Activated CD4-positive, alpha-beta T cell treated with anti-CD3 and anti-CD28 coated beads, Interleukin-10, Interleukin-2, amounts not matched to agents 100 ng/mL and 50 ng/mL, durations not matched to agents 16 hours and 8 hours (primary cell): Measurements from ENCODE around the gene ATP2B1.
"Not testable (repeated sequence)": the region's sequence is repeated elsewhere in the genome, so short reads cannot be mapped to it uniquely, and the experiment has no call there.

Source experiments
- DNase-seq: peaks from one replicate; pipeline ENCODE4 v3.0.0-alpha.2; 2020

ATP2B1 gene

DNA sequence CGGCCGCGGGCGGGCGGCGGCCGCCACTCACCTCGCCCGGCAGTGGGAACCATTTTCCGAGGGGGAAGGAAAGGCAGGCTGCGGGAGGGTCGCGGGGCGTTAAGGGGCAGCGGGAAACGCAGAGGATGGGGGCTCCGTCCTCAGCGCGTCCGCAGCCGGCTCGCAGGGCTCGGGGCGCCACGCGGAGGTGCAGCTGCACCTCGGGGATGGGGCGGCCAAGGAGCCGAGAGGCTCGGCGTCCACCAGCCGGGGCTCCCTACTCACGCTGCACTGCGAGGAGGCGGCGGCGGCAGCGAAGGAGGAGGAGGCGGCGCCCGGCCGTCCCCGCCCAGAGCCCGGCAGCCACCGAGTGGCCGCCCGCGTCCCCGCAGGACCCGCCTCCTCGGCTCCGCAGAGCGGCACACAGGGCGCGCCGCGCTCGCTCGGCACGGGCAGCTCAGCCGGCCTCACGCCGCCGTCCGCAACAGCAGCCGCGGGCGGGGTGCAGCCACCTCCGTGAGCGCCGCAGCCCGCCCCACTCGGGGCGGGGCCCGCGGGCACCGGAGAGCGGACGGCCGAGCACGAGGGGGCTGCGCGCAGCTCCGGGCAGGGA lies at the start of gene ATP2B1:
TSS of gene ATP2B1 (minus strand) at position 274 of the 592 bp plus-strand sequence. CDS start 52,952 bp downstream, outside the sequence.
- DNase-seq = peak; percentile 91

DNA sequence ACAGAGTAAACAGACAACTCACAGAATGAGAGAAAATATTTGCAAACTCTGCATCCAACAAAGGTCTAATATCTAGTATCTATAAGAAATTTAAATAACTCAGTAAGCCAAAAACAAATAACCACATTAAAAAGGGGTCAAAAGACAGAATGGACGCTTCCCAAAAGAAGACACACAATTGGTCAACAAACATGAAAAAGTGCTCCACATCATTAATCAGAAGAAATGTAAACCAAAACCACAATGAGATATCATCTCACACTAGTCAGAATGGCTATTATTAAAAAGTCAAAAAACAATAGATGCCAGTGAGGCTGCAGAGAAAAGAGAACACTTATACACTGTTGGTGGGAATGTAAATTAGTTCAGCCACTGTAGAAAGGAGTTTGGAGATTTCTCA lies 49.3 kb upstream of the ATP2B1 start:
- DNase-seq = not testable (repeated sequence)

DNA sequence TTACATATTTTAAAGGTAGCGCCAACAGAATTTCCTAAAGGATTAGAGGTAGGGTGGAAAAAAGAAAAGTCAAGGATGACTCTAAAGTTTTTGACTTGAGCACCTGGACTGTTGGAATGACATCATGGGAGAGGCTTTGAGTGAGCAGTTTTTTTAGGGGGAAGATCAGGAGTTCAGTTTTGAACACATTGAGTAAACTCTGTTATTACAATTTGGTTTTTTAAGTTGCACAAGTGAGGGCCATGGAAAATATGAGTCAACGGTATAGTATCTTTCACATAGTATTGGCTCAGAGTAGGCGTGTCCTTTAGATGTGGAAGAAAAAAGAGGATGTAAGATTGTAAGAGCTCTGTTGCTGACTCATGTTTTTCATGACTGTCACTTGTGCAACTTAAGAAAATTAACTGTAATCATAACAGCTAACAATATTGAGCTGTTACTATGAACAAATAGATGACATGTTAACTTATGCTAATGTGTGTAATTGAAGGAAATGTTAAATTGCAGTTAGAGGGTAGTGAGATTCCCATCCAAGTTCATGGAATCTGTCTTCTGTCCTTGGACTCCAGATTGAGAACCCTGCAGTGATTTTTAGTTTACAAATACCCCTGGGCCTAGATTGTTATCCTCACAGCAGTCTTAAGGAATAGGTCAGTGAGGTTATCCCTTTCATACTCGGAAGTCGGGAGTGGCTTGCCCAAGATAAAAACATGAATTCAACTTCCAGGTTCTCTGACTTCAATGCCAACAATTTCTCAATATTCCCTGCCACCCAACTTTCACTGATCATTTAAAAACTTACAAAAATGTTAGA lies 48.2 kb upstream of the ATP2B1 start:
- DNase-seq = peak; percentile 93

DNA sequence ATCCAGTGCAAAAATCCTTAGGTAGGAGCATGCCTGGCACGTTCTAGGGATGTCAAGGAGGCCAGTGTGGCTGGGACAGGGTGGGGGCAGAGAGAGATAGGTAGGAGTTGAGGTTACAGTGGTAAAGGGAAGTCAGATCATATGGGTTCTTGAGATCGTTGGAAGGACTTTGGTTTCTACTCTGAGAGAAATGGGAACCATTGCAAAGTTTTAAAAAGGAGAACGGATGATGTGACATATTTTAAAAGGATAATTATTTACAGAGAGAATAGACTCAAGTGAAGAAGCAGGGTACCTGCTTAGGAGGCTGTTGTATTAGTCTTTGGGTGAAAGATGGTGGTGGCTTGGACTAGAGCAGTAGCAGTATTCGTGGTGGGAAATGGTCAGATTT lies 47.6 kb upstream of the ATP2B1 start:
- no peak for DNase-seq

DNA sequence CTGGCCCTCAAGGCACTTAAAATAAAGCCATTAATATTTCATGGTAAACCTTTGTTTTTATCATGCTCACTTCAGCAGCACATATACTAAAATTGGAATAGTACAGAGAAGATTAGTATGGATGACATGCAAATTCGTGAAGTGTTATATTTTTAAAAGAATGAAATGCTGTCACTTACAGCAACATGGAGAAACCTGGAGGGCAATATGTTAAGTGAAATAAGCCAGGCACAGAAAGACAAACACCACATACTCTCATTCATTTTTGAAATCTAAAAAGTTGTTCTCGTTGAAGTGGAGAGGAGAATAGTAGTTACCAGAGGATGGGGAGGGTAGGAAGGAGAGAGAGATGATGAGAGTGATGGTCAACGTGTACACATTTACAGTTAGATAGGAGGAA lies 45.4 kb upstream of the ATP2B1 start:
- DNase-seq = no peak

DNA sequence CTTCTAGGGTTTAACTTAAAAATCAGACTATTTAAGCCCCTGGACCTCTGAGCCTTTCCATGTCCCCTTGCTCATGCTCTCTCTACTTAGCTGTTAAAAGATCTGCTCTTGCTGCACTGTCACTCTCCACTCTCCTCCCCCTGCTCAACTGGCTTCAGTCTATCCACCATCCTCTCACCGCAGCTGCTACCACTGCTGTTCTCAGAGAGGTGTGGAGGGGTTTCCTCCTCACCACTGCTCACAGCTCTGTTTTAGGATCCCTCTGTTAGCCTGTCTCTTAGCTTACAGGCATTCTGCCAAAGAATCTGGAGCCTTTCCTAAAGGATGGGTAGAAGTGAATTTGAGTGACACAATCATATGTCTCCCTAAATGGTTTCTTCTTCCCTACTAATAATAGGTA lies 43.7 kb upstream of the ATP2B1 start:
- no peak for DNase-seq

DNA sequence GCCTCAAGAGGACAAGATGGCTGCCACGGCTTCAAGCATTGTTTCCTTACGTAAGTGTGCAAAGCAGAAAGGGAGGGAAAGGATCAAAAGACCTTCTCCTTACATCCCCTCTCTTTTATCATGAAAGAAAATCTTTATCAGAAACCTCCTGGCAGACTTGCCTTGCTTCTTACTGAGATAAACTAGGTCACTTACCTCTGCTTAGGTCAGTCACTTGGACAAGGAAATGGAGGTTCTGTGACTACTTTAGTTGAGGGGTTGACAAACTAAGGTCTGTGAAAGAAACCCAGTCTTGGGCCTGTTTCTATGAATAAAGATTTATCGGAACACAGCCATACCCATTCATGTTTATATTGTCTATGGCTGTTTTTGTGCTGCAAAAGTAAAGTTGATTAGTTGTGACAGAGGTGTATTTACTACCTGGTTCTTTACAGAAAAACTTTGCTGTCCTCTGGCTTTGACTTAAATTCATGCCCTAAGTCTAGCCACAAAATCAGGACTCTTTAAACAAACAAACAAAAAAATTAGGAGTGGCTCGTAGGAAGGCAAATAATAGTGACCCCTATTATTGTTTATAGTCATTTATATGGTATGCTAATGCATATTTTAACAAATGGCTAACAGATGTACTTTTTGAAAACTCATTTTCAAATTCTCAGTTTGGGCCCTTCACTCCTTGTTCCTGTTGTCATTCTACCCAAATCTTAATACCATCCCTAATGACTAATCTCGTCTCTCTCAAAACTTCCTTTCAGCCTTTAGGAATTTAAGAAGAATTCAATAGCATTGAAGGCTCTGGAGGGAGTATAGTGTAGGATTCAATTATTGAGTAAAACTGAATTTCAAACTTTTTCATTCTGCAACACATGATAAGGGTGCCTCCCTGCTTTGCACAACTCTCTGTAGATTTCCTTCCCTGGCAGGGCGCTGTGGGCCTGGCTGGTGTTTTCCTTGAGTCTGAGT lies 42.0 kb upstream of the ATP2B1 start:
- DNase-seq = no peak

DNA sequence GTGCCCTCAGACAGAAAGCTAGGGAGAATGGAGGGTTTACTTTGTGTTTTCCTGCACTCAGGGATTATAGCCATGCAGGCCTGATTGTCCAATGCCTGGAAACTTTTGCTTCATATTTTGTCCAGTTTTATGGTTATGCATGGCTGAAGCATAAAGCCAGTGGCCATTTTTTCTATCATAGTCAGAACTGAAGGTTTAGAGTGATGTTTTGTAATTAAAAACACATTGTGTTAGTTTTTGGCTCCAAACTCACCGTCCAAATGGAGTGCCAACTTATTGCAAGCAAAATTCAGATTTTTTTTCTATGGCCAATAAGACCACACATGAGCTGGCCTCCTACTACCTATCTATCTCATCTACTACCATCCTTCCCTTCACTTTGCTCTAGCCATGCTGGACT lies 40.2 kb upstream of the ATP2B1 start:
- DNase-seq = no peak

DNA sequence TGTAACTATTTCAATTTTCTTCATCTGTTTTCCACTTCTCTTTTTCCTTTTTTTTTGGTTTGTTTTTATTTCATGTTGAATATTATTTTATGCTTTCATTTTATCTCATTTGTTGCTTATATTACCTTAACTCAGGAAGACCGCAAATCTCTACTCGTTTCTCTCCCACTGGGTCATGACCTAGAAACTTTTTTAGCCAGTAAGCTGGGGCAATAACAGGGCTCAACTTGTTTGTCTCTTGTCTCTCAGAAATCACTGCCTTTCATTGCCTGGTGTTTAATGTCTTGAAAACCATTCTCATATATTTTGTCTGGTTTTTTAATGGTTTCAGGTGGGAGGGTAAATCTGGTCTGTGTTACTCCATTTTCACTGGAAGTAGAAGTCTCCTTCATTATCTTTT lies 36.6 kb upstream of the ATP2B1 start:
- DNase-seq = no peak

DNA sequence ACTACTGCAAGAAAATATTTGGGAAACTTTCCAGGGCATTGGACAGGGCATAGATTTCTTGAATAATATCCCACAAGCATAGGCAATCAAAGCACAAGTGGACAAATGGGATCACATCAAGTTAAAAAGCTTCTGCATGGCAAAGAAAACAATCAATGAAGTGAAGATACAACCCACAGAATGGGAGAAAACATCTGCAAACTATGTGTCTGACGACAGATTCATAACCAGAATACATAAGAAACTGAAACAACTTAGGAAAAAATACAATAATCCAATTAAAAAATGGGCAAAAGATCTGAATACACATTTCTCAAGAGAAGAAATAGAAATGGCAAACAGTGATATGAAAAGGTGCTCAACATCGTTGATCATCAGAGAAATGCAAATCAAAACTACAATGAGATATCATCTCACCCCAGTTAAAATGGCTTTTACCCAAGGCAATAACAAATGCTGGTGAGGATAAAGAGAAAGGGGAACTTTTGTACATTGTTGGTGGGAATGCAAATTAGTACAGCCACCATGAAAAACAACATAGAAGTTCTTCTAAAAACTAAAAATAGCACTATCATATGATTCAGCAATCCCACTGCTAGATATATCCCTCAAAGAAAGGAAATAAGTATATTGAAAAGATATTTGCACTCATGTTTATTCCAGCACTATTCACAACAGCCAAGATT lies 33.8 kb upstream of the ATP2B1 start:
- DNase-seq = no peak

DNA sequence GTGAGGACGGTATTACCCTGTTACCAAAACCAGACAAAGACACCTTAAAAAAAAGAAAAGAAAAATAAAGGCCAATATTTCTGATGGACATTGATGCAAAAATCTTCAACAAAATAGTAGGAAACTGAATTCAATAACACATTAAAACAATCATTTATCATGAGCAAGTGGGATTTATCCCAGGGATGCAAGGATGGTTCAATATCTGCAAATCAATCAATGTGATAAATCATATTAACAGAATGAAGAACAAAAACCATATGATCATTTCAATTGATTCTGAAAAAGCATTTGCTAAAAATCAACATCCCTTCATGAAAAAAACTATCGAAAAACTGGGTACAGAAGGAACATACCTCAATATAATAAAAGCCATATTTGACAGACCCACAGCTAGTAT lies 32.3 kb upstream of the ATP2B1 start:
- DNase-seq = no peak

DNA sequence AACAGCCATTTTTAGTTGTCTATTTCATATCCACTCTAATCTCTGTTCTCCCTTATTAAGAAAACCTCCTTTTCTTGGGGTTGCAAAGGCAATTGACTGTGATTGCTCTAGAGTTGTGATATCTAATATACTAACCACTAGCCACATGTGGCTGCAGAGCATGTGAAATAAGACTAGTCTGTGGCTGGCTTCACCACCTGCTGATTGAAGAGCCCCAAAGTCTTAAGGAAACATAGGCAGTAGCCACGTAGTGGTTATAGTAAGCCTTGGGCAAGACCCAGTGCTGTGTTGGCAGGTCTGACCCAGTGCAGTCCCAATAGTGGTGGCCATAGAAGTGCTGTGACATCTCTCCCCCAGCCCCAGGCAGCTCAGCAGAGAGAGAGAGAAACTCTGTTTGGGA lies 28.4 kb upstream of the ATP2B1 start:
- no peak for DNase-seq

DNA sequence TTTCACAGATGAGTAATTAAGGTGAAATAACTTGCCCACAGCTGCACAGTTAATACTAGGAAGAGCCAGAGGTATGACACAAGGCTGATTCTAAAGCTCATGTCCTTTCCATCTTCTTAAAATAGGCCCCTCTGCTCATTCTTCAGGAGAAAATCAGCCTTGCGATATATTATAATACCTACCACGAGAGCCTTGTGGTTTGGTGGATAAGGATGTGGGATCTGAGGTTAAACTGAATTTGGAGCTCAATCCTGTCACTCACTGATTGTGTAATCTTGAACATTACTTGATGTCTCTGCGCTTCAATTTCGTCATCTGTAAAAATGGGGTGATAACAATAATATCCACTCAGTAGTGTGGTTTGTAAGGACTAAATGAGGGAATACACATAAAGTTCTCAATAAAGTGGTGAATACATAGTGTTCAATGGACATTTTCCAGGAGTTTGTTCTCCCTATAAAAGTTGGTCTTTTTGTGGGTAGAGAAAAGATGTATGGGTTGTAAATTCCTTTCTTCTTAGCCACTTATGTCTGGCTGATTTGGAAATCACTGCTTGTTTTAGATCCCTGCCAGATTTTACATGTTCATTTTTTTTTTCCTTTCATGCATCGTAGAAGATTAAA lies 25.1 kb upstream of the ATP2B1 start:
- DNase-seq = peak; percentile 65

DNA sequence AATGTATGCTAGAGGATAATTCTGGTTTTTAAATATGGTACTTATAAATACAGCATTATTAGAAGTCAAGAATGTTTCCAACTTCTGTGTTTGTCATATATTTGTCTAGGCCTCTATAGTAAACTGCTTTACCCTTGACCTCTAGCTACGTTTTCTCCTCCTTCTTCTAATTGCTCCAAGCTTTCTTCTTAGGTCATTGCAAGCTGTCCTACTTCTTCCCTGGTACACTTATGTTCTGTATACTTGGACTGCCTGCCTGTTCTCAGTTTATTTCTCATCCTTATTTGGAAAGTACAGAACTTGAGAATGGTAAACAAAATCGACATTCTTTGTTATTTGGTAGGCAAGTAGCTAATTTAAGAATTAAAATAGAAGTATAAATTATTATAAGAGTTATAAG lies 23.9 kb upstream of the ATP2B1 start:
- DNase-seq = no peak

DNA sequence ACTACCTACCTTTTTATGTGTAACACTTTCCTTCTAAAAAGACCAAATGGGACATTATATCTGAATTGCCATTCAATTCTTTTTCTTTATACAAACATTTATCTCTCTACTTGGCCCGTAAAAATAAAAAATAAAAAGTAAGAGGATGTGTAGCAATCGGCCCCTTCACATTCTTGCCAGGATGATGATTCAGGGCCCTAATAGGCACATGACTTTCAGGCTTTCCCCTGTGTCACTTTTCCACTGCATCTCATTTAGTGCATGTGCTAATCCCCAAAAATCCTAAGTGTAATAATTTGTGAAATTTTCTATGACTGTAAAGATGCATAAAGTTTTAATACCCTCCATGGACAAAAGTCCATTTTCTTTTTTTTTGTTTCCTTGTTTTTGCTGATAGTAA lies 23.0 kb upstream of the ATP2B1 start:
- DNase-seq = no peak

DNA sequence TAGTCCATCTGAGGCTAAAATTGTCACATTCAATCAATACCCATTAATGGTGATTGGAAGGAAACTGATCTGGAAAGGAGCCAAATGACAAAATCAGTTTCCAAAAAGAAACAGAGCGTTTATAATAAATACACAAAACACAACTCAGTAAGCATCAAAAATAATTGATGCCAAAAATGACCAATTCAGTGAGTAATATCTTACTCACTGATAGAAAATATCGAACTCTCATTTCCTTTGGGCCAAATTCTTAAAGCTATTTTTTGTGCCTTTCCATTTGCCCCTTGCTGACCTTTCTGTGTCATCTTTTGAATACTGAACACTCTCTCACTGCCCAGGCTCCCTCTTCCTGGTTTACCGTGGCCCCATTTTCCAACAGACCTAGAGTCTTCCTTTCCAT lies 22.5 kb upstream of the ATP2B1 start:
- DNase-seq = no peak

DNA sequence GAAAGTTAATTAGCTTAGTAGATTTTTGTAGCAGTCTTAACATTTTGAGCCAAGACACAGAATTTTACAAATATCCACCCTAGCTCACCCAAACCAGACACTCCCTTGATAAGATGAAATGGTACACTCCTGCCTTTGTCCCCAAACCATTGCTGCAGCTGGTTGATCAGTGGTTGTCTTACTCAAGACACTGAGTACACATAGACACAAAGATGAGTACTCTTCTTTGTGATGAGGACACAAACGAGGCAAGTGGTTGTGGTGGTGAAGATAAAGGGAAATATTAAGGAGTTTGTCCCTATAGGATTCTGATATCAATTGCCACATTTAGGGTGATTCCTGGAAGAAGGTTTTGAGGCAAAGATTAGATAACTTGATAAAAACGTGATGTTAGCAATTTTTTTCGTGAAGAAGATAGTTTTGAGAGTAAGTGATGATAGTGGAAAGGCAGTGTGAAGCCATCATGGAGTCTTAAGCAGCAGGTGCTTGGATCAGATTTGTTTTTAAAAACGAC lies 21.4 kb upstream of the ATP2B1 start:
- no peak for DNase-seq

DNA sequence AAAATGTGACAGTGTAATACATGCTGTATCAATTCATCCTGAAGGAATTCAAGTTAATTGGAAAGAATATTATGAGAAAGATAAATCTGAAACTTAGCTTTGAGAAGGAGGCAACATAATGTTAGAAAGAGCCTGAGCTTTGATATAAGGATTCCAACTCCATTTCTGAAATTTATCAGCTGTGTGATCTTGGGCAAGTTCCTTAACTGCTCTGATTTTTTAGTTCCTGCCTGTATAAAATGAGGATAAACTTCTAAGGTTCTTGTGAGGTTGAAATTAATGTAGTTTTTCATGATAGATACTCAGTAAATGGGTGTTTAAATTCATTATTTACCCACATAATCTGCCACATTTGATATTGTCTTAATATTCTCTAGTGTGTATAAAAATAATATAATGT lies 14.6 kb upstream of the ATP2B1 start:
- DNase-seq = no peak

DNA sequence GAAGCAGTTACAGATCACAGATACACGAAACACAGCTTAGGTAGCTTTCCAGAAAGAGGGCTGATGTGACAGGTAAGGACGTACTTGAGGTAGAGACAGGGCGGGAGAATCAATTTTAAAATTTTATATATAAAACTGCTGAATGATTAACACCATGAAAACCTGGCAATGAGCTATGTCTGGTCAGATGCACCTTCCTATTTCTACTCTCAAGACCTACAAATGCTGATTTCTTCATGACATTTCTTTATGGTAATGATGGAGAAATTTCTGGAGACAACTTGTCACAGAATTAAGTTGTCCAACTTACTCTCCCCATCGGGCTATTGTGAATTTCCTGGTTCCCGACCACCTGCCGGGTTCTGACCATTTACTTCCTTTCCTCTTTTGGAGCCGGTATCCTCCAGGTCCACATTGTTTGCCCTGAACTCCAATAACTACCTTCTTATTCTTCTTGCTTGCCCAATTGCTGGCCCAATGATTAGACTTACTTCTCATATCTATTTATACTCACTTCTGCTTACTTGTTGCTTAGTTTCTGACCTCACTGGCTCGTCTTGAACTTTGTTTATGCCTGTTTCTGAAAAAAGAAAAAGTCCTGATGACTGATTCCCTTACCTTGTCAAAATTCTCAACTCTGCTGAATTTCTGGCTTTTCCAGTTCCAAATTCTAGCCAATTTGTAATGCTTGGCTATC lies 12.8 kb upstream of the ATP2B1 start:
- no peak for DNase-seq

DNA sequence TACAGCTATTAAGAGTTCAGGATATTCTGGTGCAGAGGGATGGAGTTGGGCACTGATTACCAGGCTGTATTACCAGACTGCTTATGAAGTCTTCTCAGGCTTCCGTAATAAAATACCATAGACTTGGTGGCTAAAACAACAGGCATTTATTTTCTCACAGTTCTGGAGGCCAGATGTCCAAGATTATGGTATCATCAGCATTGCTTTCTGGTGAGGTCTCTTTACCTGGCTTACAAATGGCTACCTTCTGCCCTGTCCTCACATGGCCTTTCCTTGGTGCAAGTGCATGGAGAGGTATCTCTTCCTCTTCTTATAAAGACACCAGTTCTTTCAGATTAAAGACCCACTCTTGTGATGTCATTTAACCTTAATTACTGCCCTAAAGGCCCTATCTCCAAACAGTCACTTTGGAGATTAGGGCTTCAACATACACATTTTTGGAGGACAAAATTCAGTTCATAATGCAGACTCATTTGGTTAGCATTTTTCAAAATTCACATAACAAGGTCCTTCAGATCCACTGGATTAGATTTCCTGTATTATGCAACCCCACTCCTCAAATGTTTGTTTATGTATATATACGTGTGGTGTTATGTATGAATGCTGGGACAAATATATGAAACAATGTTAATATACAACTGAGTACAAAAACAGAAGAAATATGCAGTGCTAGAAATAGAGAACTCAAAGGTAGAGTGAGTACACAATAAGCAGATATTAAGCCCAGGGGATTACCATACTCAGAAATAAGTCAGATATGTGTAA lies 9.3 kb upstream of the ATP2B1 start:
- DNase-seq = no peak

DNA sequence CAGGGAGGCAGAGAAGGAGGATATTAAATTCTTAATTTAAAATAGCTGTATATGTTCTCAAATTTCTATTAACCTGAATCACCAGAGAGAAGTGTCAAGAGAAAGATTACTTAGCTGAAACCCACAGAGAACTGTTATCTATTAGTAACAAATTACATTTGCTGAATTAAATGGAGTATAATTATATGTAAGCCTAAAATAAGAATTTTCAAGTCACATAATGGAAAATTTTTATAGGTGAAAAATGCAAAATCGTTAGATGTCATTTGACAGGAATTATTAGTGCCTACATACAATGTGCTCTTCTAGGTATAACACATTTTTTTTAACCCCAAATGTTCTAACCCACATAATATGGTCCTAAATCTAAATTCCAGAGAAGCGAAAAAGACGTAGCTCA lies 4.1 kb upstream of the ATP2B1 start:
- no peak for DNase-seq
